Keratinocyte (primary cell): ENCODE data around the gene KCNC1. TPM values are rescaled to one million over a fixed set of nuclear protein-coding genes. Genes with fewer than 3 reads are reported as not detected.

Experiments
- DNase-seq: peaks from one replicate; pipeline ENCODE4 v3.0.0-alpha.2; 2011; ENCODE audit warnings: low read depth, missing footprints, low spot score
- FAIRE-seq: peaks from 2 replicates; lab custom pipeline; 2011; peaks lifted over from hg19 to GRCh38; lab: Jason Lieb, UNC
- H2AFZ ChIP-seq: 2 replicates; pipeline ENCODE4 v1.6.0; 2012; ENCODE audit warnings: low read length, control low read depth, inconsistent platforms; ENCODE audit not compliant: control insufficient read depth
- H3K27ac ChIP-seq: 2 replicates; pipeline ENCODE4 v1.5.1; 2011; ENCODE audit warnings: low read length; ENCODE audit not compliant: control insufficient read depth, insufficient read depth
- H3K27me3 ChIP-seq: 3 replicates; pipeline ENCODE4 v1.6.0; 2011; ENCODE audit warnings: low read length; ENCODE audit not compliant: control insufficient read depth, insufficient read depth; ENCODE audit errors: extremely low read depth
- H3K36me3 ChIP-seq, 2 experiments: 2 replicates in 1 of 2; 3 replicates in 1 of 2; pipeline ENCODE4 v1.5.1; 2011; ENCODE audit warnings: low read length in 2 of 2, mild to moderate bottlenecking in 1 of 2; ENCODE audit not compliant: control insufficient read depth in 2 of 2, insufficient read depth in 2 of 2; ENCODE audit errors: extremely low read depth in 1 of 2
- H3K4me1 ChIP-seq: 3 replicates; pipeline ENCODE4 v1.5.1; 2011; ENCODE audit warnings: low read length; ENCODE audit not compliant: control insufficient read depth, insufficient read depth; ENCODE audit errors: extremely low read depth
- H3K4me2 ChIP-seq: 3 replicates; pipeline ENCODE4 v1.6.0; 2011; ENCODE audit warnings: low read depth, low read length; ENCODE audit not compliant: control insufficient read depth, insufficient read depth; ENCODE audit errors: extremely low read depth
- H3K4me3 ChIP-seq, 3 experiments: fragments of 200-600 bp in 1 of 3; sonication (generic) in 1 of 3; 2 replicates in 2 of 3; 3 replicates in 1 of 3; pipeline ENCODE4 v1.5.1; 2011 to 2016; ENCODE audit warnings: low read length in 3 of 3, mild to moderate bottlenecking in 3 of 3, control low read depth in 2 of 3, inconsistent platforms in 1 of 3, low read depth in 1 of 3, mixed read lengths in 1 of 3, mixed run types in 1 of 3, moderate library complexity in 1 of 3; ENCODE audit not compliant: control insufficient read depth in 2 of 3, insufficient read depth in 2 of 3; ENCODE audit errors: extremely low read depth in 1 of 3
- H3K79me2 ChIP-seq: 2 replicates; pipeline ENCODE4 v1.6.0; 2012; ENCODE audit warnings: low read length; ENCODE audit not compliant: control insufficient read depth, insufficient read depth
- H3K9ac ChIP-seq: 3 replicates; pipeline ENCODE4 v1.6.0; 2011; ENCODE audit warnings: low read length; ENCODE audit not compliant: control insufficient read depth, insufficient read depth; ENCODE audit errors: extremely low read depth
- H3K9me1 ChIP-seq: 3 replicates; pipeline ENCODE4 v1.6.0; 2011; ENCODE audit warnings: low read length; ENCODE audit not compliant: control insufficient read depth, insufficient read depth; ENCODE audit errors: extremely low read depth
- H3K9me3 ChIP-seq: 2 replicates; pipeline ENCODE4 v1.5.1; 2012; ENCODE audit warnings: low read depth, low read length; ENCODE audit not compliant: control insufficient read depth
- H4K20me1 ChIP-seq: 3 replicates; pipeline ENCODE4 v1.6.0; 2011; ENCODE audit warnings: low read length; ENCODE audit not compliant: control insufficient read depth, insufficient read depth; ENCODE audit errors: extremely low read depth
- EZH2 ChIP-seq: IDR thresholded peaks from one replicate; pipeline ENCODE4 v1.6.1; 2012; ENCODE audit warnings: inconsistent platforms, mild to moderate bottlenecking, low read length, moderate library complexity
- dilution Hi-C: fragments of 300-500 bp; cut with MboI; formaldehyde crosslinking; loops from one replicate; pipeline ENCODE4 v1.7.0; 2020; ENCODE audit warnings: low sequenced_read_pairs; ENCODE audit not compliant: extremely low pct_ligation_motif_present
- polyA plus RNA-seq, 5 experiments: library from polyadenylated mRNA; depleted of rRNA in 3 of 5; stranded (reverse) in 3 of 5; stranded (forward) in 1 of 5; unstranded in 1 of 5; fragments of >200 nt; gene quantifications; 1 replicate in 1 of 5; 2 replicates in 3 of 5; 3 replicates in 1 of 5; pipeline versions ENCODE4 v1.2.1 to v1.2.3, GENCODE V29; 2011 to 2012; ENCODE audit warnings: missing spikeins in 2 of 5, low read depth in 1 of 5, low replicate concordance in 1 of 5
- TF ChIP-seq, protein P1 (sequence below), 3 experiments: IDR thresholded peaks in 1 of 3; conservative IDR thresholded peaks in 1 of 3; optimal IDR thresholded peaks in 1 of 3; 2 replicates in 2 of 3; 3 replicates in 1 of 3; pipeline versions ENCODE3 to v1.5.1; 2011; ENCODE audit warnings: low read length in 3 of 3, mild to moderate bottlenecking in 3 of 3, moderate library complexity in 2 of 3, control low read depth in 1 of 3, inconsistent platforms in 1 of 3; ENCODE audit not compliant: insufficient read depth in 2 of 3; ENCODE audit errors: extremely low read depth in 1 of 3

The KCNC1 gene
- polyA plus RNA-seq, 1 donor (not counting 4 experiments of a cell fraction or from before 2014, with no cell fraction given): not detected

DNA sequence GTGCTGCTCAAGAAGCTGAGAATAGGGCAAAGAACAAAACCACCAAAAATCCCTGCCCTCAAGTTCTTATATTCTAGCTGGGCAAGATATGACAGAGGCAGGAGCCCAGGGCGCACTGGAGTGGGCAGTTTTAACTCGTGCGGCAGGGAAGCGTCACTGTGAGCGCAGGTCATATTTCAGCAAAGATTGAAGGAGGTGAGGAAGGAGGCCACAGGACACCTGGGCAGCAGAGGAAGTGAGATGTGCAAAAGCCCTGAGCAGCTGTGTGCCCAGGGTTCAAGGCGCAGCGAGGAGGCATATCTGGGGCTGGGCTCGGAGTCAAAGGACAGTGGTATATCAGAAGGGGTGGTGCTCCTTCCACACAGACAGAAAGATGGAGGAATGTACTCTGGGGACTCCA is 13.5 kb downstream of the KCNC1 start:
- Histone ChIP-seq H3K4me2 (no peak overlapping the region), H3K9me3 (no peaks in the 10 kb centered on the region), H3K79me2 (no peaks in the 10 kb centered on the region), H3K4me3 (no peak overlapping the region), H3K4me1 (no peaks in the 10 kb centered on the region), H3K36me3 (no peaks in the 10 kb centered on the region), H3K9me1 (no peaks in the 10 kb centered on the region), H3K9ac (no peak overlapping the region), H3K27ac (no peak overlapping the region), H2AFZ (no peak overlapping the region), H4K20me1 (no peaks in the 10 kb centered on the region), H3K27me3 (peaks cover 3% of the 10 kb centered on the region)
- FAIRE-seq: no peak
- DNase-seq: no peak
- dilution Hi-C loops: no loop called here
- TF ChIP-seq, protein P1, sequence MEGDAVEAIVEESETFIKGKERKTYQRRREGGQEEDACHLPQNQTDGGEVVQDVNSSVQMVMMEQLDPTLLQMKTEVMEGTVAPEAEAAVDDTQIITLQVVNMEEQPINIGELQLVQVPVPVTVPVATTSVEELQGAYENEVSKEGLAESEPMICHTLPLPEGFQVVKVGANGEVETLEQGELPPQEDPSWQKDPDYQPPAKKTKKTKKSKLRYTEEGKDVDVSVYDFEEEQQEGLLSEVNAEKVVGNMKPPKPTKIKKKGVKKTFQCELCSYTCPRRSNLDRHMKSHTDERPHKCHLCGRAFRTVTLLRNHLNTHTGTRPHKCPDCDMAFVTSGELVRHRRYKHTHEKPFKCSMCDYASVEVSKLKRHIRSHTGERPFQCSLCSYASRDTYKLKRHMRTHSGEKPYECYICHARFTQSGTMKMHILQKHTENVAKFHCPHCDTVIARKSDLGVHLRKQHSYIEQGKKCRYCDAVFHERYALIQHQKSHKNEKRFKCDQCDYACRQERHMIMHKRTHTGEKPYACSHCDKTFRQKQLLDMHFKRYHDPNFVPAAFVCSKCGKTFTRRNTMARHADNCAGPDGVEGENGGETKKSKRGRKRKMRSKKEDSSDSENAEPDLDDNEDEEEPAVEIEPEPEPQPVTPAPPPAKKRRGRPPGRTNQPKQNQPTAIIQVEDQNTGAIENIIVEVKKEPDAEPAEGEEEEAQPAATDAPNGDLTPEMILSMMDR (optimal IDR thresholded peaks at IDR 0.05 in 1 of 3, IDR thresholded peaks at IDR 0.05 in 1 of 3, conservative IDR thresholded peaks at IDR 0.05 in 1 of 3; ENCODE audit: extremely low read depth in 1 of 3, insufficient read depth in 2 of 3, low read length in 3 of 3): no peak
- TF ChIP-seq EZH2: no peak

DNA sequence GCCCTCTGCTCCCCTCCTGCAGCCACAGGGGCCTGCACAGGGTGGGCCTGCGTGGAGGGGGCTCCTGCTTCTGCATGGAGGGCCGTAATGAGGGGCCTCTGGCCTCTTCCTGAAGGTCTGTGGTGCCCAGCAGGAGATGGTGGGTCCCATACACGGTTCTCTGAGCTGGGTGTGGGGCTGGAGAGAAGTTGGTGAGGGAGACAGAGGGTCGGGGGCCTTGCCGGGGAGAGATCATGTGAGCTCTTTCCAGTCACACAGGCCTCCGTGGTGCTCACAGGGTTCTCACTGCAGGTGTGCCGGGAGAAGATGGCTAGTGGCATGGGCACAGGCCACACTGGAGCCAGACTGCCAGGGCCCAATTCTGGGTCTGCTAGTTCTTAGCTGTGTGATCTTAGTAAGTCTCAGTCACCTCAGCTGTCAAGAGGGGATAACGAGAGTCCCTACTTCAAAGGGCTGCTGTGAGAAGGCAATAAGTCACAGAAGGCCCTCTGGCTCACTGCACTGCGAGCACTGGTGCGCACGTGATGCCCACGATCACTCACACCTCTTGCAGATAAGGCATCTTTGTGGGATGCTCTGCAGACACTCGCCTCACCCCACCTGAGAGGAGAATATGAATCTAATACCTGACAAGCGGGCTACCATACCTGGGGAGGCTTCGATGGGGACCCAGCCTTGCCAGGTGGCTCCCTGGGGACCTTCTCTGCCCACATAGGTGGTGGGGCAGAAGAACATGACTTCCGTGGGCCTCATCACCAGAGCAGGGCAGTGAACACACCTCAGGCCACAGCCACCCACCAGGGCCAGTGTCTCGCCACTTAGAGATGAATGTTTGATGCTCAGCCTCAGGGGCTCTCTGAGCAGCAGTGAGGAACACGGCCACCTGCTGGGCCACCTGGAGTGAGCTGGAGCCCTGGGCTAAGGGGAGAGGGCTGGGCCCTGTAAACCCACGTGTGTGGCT is 14.5 kb downstream of the KCNC1 start:
- Histone ChIP-seq H3K4me1 (no peaks in the 10 kb centered on the region), H3K4me3 (no peak overlapping the region), H2AFZ (no peak overlapping the region), H3K4me2 (no peak overlapping the region), H3K27me3 (peaks cover 3% of the 10 kb centered on the region), H3K9ac (no peak overlapping the region), H3K79me2 (no peaks in the 10 kb centered on the region), H3K27ac (no peak overlapping the region), H4K20me1 (no peaks in the 10 kb centered on the region), H3K9me3 (no peaks in the 10 kb centered on the region), H3K36me3 (no peaks in the 10 kb centered on the region), H3K9me1 (no peaks in the 10 kb centered on the region)
- DNase-seq: no peak
- dilution Hi-C loops: no loop called here
- TF ChIP-seq, protein P1 (optimal IDR thresholded peaks at IDR 0.05 in 1 of 3, IDR thresholded peaks at IDR 0.05 in 1 of 3, conservative IDR thresholded peaks at IDR 0.05 in 1 of 3; ENCODE audit: extremely low read depth in 1 of 3, insufficient read depth in 2 of 3, low read length in 3 of 3): no peak
- TF ChIP-seq EZH2: no peak
- FAIRE-seq: no peak
